Pulmonary artery endothelial cell (primary cell): ENCODE results near the gene ANKRD16. TPM values are rescaled to one million over a fixed set of nuclear protein-coding genes. Genes with fewer than 3 reads are reported as not detected.
"Not testable (repeated sequence)": the region's sequence is repeated elsewhere in the genome, so short reads cannot be mapped to it uniquely, and the experiment has no call there.

Experiments
- DNase-seq: peaks from one replicate; pipeline ENCODE4 v3.0.0-alpha.2; 2011; ENCODE audit warnings: low read depth, low spot score
- total RNA-seq: library from RNA; depleted of rRNA; stranded (reverse); fragments of >200 nt; gene quantifications from 2 replicates; pipeline ENCODE4 v1.2.3, GENCODE V29; 2014

Gene ANKRD16
- total RNA-seq, 1 donor from 2014 or later, result 7.1 TPM

GRCh38 chr10:5903563-5903962, 13.9 kb upstream of the ANKRD16 start:
- DNase-seq, result no peak

- no peak for DNase-seq
Measured at GRCh38 chr10:5902511-5903274, 13.0 kb upstream of the ANKRD16 start.

GRCh38 chr10:5900247-5900646, 10.6 kb upstream of the ANKRD16 start:
- DNase-seq, result no peak

GRCh38 chr10:5898163-5898562, 8.5 kb upstream of the ANKRD16 start:
- DNase-seq, result no peak

GRCh38 chr10:5897504-5897903, 7.8 kb upstream of the ANKRD16 start:
- DNase-seq, result no peak

GRCh38 chr10:5897053-5897340, 7.3 kb upstream of the ANKRD16 start:
- no peak for DNase-seq

- no peak for DNase-seq
Measured at GRCh38 chr10:5896208-5897052, 6.7 kb upstream of the ANKRD16 start.

- no peak for DNase-seq
Measured at GRCh38 chr10:5895804-5896203, 6.1 kb upstream of the ANKRD16 start.

- no peak for DNase-seq
Measured at GRCh38 chr10:5895365-5895764, 5.7 kb upstream of the ANKRD16 start.

GRCh38 chr10:5894873-5895272, 5.2 kb upstream of the ANKRD16 start:
- no peak for DNase-seq

- no peak for DNase-seq
Measured at GRCh38 chr10:5894403-5894802, 4.7 kb upstream of the ANKRD16 start.

- peak; percentile 26 for DNase-seq
Measured at GRCh38 chr10:5893321-5893720, 3.6 kb upstream of the ANKRD16 start.

- no peak for DNase-seq
Measured at GRCh38 chr10:5892007-5892406, 2.3 kb upstream of the ANKRD16 start.

GRCh38 chr10:5891009-5891408, 1.3 kb upstream of the ANKRD16 start:
- no peak for DNase-seq

- DNase-seq, result no peak
Measured at GRCh38 chr10:5890452-5890915, 791 bp upstream of the ANKRD16 start.

GRCh38 chr10:5888843-5889623, 660 bp downstream of the ANKRD16 start:
- no peak for DNase-seq

GRCh38 chr10:5888351-5888750, 1.3 kb downstream of the ANKRD16 start:
- DNase-seq, result no peak

- DNase-seq, result no peak
Measured at GRCh38 chr10:5887641-5888040, 2.1 kb downstream of the ANKRD16 start.

GRCh38 chr10:5887029-5887428, 2.7 kb downstream of the ANKRD16 start:
- DNase-seq, result no peak

- DNase-seq, result no peak
Measured at GRCh38 chr10:5885619-5886018, 4.1 kb downstream of the ANKRD16 start.

GRCh38 chr10:5882961-5883360, 6.7 kb downstream of the ANKRD16 start:
- DNase-seq, result no peak

GRCh38 chr10:5877041-5877440, 12.7 kb downstream of the ANKRD16 start:
- DNase-seq, result not testable (repeated sequence)
